ENCODE results near the gene TIE1. TPM values are rescaled to one million over a fixed set of nuclear protein-coding genes. Genes with fewer than 3 reads are reported as not detected.

TIE1 gene
- polyA plus RNA-seq, 2 donors = 4.2 to 4.7 TPM

DNA sequence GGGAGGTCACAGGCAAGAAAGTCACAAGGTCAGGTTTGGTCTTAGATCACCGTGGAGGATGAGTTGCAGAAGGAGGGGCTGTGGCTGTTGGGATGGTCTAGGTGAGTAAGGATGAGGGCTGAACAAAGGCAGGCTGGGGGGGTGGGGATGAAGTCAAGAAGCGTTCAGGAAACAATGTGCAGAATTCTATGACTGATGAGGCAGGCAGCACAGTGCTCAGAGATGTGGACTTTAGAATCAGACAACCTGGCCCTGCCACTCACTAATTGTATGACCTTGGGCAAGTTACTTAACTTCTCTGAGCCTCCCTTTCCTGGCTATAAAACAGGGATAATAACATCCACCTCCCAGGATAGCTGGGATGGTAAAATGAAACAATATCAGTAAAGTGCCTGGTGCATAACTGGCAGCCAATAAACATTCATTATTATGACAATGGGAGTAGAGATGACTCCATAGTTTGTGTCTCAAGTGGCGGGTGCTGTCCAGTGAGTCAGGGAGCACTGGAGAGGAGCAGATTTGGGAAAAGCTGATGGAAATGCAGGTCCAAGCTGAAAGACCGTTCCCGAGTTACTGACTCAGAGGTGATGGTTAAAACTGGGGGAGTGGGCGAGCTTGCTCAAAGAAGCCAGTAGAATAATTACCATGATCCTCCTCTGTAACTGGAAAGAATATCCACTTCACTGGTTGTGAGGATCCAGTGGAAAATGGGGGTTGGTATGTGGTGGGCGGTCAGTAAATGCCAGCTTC is 2.1 kb downstream of the TIE1 start:
- Histone ChIP-seq H3K27ac (ENCODE audit: low read depth in 2 of 2, low read length in 1 of 2) (no peak overlapping the region), H3K4me1 (ENCODE audit: control insufficient read depth in 2 of 2, insufficient read depth in 2 of 2, low read length in 1 of 2) (peaks cover 2 to 8% of the 10 kb centered on the region in 2 donors), H3K4me3 (ENCODE audit: low read depth in 1 of 2, low read length in 2 of 2) (no peak overlapping the region)

DNA sequence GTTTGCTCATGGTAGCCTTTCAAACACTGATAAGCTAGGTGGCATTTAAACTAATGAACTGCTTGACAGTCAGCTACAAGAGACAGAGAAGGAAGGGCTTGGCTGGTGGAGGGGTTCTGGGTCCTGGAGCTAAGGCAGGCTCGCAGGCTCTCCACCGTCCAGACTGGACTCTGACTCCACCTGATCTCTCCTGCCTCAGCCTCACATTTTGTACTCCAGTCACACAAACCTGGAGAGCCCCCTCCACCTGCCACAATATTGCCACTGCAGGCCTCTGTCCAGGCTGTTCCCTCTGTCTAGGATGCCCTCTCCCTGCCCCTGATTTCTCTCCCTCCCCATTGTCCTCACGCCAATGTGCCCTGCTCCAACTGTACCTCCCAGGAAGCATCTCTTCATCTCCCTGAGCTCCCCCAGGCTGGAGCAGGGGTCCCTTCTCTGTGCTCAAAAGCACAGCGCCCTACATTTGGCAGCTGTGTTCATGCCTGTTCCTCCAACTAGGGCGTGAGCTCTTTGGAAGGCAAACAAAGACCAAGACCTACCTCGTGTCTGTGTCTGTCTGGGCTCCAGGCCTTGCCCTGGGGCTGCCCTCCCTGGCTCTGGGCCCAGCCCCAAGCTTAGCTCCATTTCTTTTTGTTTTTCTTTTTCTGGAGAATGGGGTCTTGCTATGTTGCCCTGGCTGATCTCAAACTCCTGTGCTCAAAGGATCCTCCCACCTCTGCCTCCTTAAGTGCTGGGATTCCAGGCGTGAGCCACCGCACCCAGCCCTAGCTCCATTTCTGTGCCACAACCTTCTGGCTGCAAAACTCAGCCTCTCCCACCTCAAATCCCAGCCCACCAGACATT is 2.9 kb downstream of the TIE1 start:
- H3K4me1 ChIP-seq (ENCODE audit: control insufficient read depth in 2 of 2, insufficient read depth in 2 of 2, low read length in 1 of 2) = peaks cover 2 to 8% of the 10 kb centered on the region in 2 donors
- no peak overlapping the region for H3K4me3 ChIP-seq (ENCODE audit: low read depth in 1 of 2, low read length in 2 of 2)
- H3K36me3 ChIP-seq (ENCODE audit: control insufficient read depth in 2 of 2, insufficient read depth in 2 of 2, low read length in 1 of 2) = peaks cover 0 to 2% of the 10 kb centered on the region in 2 donors
- no peak overlapping the region for H3K27ac ChIP-seq (ENCODE audit: low read depth in 2 of 2, low read length in 1 of 2)
- no peaks in the 10 kb centered on the region for H3K9me3 ChIP-seq (ENCODE audit: control insufficient read depth in 2 of 2, insufficient read depth in 1 of 2, low read depth in 1 of 2, low read length in 1 of 2)
- H3K27me3 ChIP-seq (ENCODE audit: control insufficient read depth in 1 of 2, insufficient read depth in 2 of 2, low read length in 2 of 2) = no peaks in the 10 kb centered on the region
- WGBS, 2 donors = 60 to 66% methylated on average over 8 of the region's 8 CpGs

More for the DNA sequence above, 2.1 kb downstream of the TIE1 start:
- Histone ChIP-seq H3K9me3 (ENCODE audit: control insufficient read depth in 2 of 2, insufficient read depth in 1 of 2, low read depth in 1 of 2, low read length in 1 of 2) (no peaks in the 10 kb centered on the region), H3K36me3 (ENCODE audit: control insufficient read depth in 2 of 2, insufficient read depth in 2 of 2, low read length in 1 of 2) (peaks cover 0 to 2% of the 10 kb centered on the region in 2 donors), H3K27me3 (ENCODE audit: control insufficient read depth in 1 of 2, insufficient read depth in 2 of 2, low read length in 2 of 2) (no peaks in the 10 kb centered on the region)
- 72 to 73% methylated on average over 7 of the region's 7 CpGs for WGBS, 2 donors

DNA sequence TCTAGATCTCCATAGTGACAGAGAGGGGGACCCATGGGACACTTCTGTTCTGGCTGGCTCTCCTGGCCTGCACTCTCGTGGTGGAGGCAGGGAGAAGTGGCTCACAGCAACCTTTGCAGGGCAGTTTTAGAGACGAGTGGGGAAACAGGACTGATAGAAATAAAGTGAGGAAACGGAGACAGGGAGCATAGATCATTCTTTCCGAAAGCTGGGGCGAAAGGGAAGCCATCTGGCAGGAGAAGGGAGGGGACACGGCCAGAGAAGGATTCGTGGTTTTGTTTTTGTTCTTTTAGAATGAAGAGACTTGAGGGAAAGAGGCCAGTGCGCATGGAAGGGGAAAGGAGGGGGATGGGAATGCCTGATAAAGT is 3.5 kb downstream of the TIE1 start:
- peaks cover 0 to 2% of the 10 kb centered on the region in 2 donors for H3K36me3 ChIP-seq (ENCODE audit: control insufficient read depth in 2 of 2, insufficient read depth in 2 of 2, low read length in 1 of 2)

DNA sequence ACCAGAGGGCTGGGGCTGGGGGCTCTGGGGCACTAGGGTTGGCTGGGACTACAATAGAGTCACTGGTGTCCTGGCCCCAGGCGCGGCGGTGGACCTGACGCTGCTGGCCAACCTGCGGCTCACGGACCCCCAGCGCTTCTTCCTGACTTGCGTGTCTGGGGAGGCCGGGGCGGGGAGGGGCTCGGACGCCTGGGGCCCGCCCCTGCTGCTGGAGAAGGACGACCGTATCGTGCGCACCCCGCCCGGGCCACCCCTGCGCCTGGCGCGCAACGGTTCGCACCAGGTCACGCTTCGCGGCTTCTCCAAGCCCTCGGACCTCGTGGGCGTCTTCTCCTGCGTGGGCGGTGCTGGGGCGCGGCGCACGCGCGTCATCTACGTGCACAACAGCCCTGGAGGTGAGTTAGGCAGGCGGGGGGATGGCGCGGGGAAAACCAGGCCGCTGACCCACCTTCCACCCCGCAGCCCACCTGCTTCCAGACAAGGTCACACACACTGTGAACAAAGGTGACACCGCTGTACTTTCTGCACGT is 4.1 kb downstream of the TIE1 start:
- Histone ChIP-seq H3K4me3 (ENCODE audit: low read depth in 1 of 2, low read length in 2 of 2) (no peak overlapping the region), H3K4me1 (ENCODE audit: control insufficient read depth in 2 of 2, insufficient read depth in 2 of 2, low read length in 1 of 2) (peaks cover 2 to 8% of the 10 kb centered on the region in 2 donors), H3K36me3 (ENCODE audit: control insufficient read depth in 2 of 2, insufficient read depth in 2 of 2, low read length in 1 of 2) (peaks cover 0 to 2% of the 10 kb centered on the region in 2 donors), H3K27ac (ENCODE audit: low read depth in 2 of 2, low read length in 1 of 2) (no peak overlapping the region), H3K27me3 (ENCODE audit: control insufficient read depth in 1 of 2, insufficient read depth in 2 of 2, low read length in 2 of 2) (no peaks in the 10 kb centered on the region), H3K9me3 (ENCODE audit: control insufficient read depth in 2 of 2, insufficient read depth in 1 of 2, low read depth in 1 of 2, low read length in 1 of 2) (no peaks in the 10 kb centered on the region)
- WGBS, 2 donors = 89% methylated on average over 37 to 46 of the region's 46 CpGs

More for the DNA sequence above, 3.5 kb downstream of the TIE1 start:
- Histone ChIP-seq H3K4me3 (ENCODE audit: low read depth in 1 of 2, low read length in 2 of 2) (no peak overlapping the region), H3K4me1 (ENCODE audit: control insufficient read depth in 2 of 2, insufficient read depth in 2 of 2, low read length in 1 of 2) (peaks cover 2 to 8% of the 10 kb centered on the region in 2 donors), H3K27ac (ENCODE audit: low read depth in 2 of 2, low read length in 1 of 2) (no peak overlapping the region), H3K27me3 (ENCODE audit: control insufficient read depth in 1 of 2, insufficient read depth in 2 of 2, low read length in 2 of 2) (no peaks in the 10 kb centered on the region), H3K9me3 (ENCODE audit: control insufficient read depth in 2 of 2, insufficient read depth in 1 of 2, low read depth in 1 of 2, low read length in 1 of 2) (no peaks in the 10 kb centered on the region)
- 34 to 53% methylated on average over 8 of the region's 8 CpGs for WGBS, 2 donors

DNA sequence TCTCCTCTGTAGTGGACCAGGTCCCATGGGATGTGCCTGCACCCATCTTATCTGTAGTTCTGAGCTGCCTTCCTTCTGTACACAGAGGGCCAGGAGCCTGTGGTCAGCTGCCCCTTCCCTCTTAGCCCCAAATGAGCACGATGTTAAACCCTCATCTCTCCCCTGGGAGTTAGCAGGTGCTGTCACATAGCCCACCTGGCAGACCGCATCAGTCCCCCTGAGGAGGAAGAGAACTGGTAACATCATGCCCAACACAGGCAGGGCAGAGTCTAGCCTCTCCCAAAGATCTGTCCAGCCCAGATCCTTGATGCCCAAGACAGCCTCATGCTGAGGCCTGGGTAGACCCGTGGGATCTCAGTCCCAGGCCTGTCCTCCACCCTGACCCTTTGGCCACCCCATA is 4.7 kb downstream of the TIE1 start:
- Histone ChIP-seq H3K27me3 (ENCODE audit: control insufficient read depth in 1 of 2, insufficient read depth in 2 of 2, low read length in 2 of 2) (no peaks in the 10 kb centered on the region), H3K4me3 (ENCODE audit: low read depth in 1 of 2, low read length in 2 of 2) (no peak overlapping the region), H3K9me3 (ENCODE audit: control insufficient read depth in 2 of 2, insufficient read depth in 1 of 2, low read depth in 1 of 2, low read length in 1 of 2) (no peaks in the 10 kb centered on the region), H3K4me1 (ENCODE audit: control insufficient read depth in 2 of 2, insufficient read depth in 2 of 2, low read length in 1 of 2) (peaks cover 2 to 8% of the 10 kb centered on the region in 2 donors), H3K27ac (ENCODE audit: low read depth in 2 of 2, low read length in 1 of 2) (no peak overlapping the region), H3K36me3 (ENCODE audit: control insufficient read depth in 2 of 2, insufficient read depth in 2 of 2, low read length in 1 of 2) (peaks cover 0 to 2% of the 10 kb centered on the region in 2 donors)
- 73 to 74% methylated on average over 3 of the region's 3 CpGs for WGBS, 2 donors

DNA sequence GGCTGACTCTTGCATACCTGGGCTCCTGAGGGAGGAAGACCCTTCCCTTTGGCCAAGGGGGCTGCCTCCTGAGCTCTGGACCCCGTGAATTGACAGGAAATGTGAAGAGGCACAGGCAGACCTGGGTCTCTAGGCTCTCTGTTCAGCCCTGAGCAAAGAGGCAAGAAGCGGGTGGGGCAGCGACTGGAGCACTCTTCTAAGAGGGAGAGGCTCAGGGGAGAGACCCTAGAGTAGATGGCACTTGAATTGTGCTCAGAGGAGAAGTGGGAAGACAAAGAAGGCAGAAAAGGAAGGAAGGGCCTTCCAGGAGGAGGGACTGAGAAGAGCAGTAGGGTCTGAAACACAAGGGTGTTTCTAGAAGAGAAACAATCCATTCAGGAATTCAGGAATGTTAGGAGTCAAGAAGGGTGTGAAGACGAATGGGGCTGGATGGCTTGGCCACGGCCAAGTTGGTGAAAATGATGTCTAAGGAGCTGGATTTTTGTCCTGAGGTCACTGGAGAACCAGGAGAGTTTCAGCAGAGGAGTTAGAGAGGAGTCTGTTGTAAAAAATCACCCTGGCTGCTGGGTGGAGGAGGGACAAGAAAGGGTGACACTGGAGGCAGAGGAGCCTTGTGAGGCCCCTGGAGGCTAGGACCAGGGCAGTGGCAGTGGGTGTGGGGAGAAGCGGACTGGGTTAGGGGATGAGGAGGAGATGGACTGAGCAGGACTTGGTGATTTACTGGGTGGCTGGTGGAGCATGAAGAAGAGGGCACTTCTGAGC is 5.3 kb downstream of the TIE1 start:
- Histone ChIP-seq H3K27ac (ENCODE audit: low read depth in 2 of 2, low read length in 1 of 2) (no peak overlapping the region), H3K36me3 (ENCODE audit: control insufficient read depth in 2 of 2, insufficient read depth in 2 of 2, low read length in 1 of 2) (peaks cover 0 to 2% of the 10 kb centered on the region in 2 donors), H3K27me3 (ENCODE audit: control insufficient read depth in 1 of 2, insufficient read depth in 2 of 2, low read length in 2 of 2) (no peaks in the 10 kb centered on the region), H3K9me3 (ENCODE audit: control insufficient read depth in 2 of 2, insufficient read depth in 1 of 2, low read depth in 1 of 2, low read length in 1 of 2) (no peaks in the 10 kb centered on the region), H3K4me1 (ENCODE audit: control insufficient read depth in 2 of 2, insufficient read depth in 2 of 2, low read length in 1 of 2) (peaks cover 2 to 8% of the 10 kb centered on the region in 2 donors), H3K4me3 (ENCODE audit: low read depth in 1 of 2, low read length in 2 of 2) (no peak overlapping the region)
- 78 to 80% methylated on average over 6 of the region's 6 CpGs for WGBS, 2 donors

DNA sequence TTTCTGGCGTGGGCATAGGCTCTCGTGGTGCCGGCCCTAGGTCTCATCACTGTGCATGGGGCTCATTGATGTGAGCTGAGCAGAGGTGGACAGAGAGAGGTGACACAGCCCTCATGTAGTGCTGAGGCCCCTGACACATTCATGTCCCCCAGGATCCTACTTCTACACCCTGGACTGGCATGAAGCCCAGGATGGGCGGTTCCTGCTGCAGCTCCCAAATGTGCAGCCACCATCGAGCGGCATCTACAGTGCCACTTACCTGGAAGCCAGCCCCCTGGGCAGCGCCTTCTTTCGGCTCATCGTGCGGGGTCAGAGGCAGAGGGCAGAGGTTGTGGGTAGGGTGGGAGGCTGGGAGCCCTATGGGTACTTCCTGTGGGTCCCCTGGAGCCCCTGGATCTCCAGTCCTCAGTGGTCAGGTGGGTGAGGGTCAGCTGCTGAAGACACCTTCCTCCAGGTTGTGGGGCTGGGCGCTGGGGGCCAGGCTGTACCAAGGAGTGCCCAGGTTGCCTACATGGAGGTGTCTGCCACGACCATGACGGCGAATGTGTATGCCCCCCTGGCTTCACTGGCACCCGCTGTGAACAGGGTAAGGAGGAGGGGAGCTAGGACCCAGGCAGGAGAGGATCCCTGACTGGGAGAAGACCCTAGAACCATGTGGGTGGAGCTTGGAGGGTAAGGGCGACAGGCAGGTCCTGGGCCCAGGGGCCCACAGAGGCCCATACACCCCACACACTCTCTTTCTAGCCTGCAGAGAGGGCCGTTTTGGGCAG is 6.1 kb downstream of the TIE1 start:
- H3K4me1 ChIP-seq (ENCODE audit: control insufficient read depth in 2 of 2, insufficient read depth in 2 of 2, low read length in 1 of 2) = peaks cover 2 to 8% of the 10 kb centered on the region in 2 donors
- H3K4me3 ChIP-seq (ENCODE audit: low read depth in 1 of 2, low read length in 2 of 2) = no peak overlapping the region
- H3K27ac ChIP-seq (ENCODE audit: low read depth in 2 of 2, low read length in 1 of 2) = no peak overlapping the region
- H3K27me3 ChIP-seq (ENCODE audit: control insufficient read depth in 1 of 2, insufficient read depth in 2 of 2, low read length in 2 of 2) = no peaks in the 10 kb centered on the region
- peaks cover 0 to 2% of the 10 kb centered on the region in 2 donors for H3K36me3 ChIP-seq (ENCODE audit: control insufficient read depth in 2 of 2, insufficient read depth in 2 of 2, low read length in 1 of 2)
- 87 to 89% methylated on average over 17 of the region's 17 CpGs for WGBS, 2 donors
- no peaks in the 10 kb centered on the region for H3K9me3 ChIP-seq (ENCODE audit: control insufficient read depth in 2 of 2, insufficient read depth in 1 of 2, low read depth in 1 of 2, low read length in 1 of 2)

DNA sequence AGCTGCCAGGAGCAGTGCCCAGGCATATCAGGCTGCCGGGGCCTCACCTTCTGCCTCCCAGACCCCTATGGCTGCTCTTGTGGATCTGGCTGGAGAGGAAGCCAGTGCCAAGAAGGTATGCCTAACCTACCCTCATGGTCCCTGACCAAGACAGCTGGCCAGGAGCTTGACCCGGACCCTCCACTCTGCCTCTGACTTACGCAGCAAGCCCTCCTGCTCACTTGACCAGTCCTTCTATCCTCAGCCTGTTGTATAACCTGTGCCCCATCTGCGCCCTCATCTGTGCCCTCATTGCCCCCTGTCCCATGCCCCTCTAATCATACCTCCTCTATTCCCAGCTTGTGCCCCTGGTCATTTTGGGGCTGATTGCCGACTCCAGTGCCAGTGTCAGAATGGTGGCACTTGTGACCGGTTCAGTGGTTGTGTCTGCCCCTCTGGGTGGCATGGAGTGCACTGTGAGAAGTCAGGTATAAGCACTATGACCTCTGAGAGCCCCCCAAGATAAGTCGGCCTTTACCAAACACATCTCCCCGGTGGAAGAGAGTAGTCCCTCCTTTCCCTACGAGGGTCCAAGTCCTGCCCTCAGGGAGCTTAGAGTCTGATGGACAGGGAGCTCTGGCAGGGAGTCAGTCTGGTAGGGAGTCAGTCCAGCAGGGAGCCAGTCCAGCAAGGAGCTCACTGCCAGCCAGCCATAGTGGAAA is 6.8 kb downstream of the TIE1 start:
- Histone ChIP-seq H3K27ac (ENCODE audit: low read depth in 2 of 2, low read length in 1 of 2) (no peak overlapping the region), H3K9me3 (ENCODE audit: control insufficient read depth in 2 of 2, insufficient read depth in 1 of 2, low read depth in 1 of 2, low read length in 1 of 2) (peaks cover 0 to 3% of the 10 kb centered on the region in 2 donors), H3K27me3 (ENCODE audit: control insufficient read depth in 1 of 2, insufficient read depth in 2 of 2, low read length in 2 of 2) (no peaks in the 10 kb centered on the region), H3K4me1 (ENCODE audit: control insufficient read depth in 2 of 2, insufficient read depth in 2 of 2, low read length in 1 of 2) (peaks cover 2 to 8% of the 10 kb centered on the region in 2 donors), H3K36me3 (ENCODE audit: control insufficient read depth in 2 of 2, insufficient read depth in 2 of 2, low read length in 1 of 2) (peaks cover 0 to 2% of the 10 kb centered on the region in 2 donors), H3K4me3 (ENCODE audit: low read depth in 1 of 2, low read length in 2 of 2) (no peak overlapping the region)
- WGBS, 2 donors = 92 to 94% methylated on average over 9 of the region's 9 CpGs
